ENCODE measurements around the gene ENTHD1.

GRCh38 chr22:39845529-39845928 is 48.0 kb downstream of the ENTHD1 start:
- TF ChIP-seq CTCF (IDR thresholded peaks at IDR 0.05 in 2 of 3, conservative IDR thresholded peaks at IDR 0.05 in 1 of 3; ENCODE audit: insufficient read depth in 2 of 3, low read depth in 1 of 3, low read length in 3 of 3) (no peak), EZH2 (IDR thresholded peaks at IDR 0.05; ENCODE audit: borderline replicate concordance, low read depth, low read length) (no peak), ZNF224 (CRISPR knock-in tag; IDR thresholded peaks at IDR 0.05) (no peak), POLR2H (tag; IDR thresholded peaks at IDR 0.05; ENCODE audit: low read depth) (no peak), ZNF79 (CRISPR knock-in tag; IDR thresholded peaks at IDR 0.05; ENCODE audit: low read depth) (no peak), HBP1 (CRISPR knock-in tag; IDR thresholded peaks at IDR 0.05) (no peak)

All from K562 (cell line).